AG20443 (cell line): ENCODE measurements around the gene DYNLT1.
"Not testable (repeated sequence)": the region's sequence is repeated elsewhere in the genome, so short reads cannot be mapped to it uniquely, and the experiment has no call there.

ENCODE experiments used
- DNase-seq: peaks from one replicate; pipeline ENCODE4 v3.0.0; 2012; ENCODE audit warnings: low spot score, mixed read lengths

The DYNLT1 gene

DNA sequence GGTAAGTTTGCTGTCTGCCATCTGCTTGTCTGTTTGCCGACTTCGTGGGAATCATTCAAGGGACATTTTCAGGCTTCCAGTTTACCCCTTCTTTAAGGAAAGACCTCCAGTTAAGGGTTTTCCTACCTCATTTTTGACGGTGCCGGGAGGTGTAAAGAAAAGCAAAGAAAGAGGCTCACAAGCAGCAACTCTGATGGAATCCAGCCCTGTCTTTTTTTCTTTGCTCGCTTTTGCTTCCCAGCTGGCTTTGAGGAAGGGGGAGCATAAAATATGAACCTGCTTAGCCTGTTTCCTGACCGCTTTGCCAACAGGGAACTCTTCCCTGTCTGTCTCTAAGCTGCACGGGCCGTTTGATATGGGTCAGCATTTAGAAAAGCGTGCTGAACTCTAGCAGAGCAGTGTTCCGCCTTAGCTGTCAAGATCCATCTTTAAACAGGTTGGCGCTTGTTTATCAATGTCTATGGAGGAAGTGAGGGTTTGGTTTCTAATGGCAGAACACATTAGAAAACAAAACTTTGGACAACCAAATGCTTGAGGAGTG is 19.2 kb upstream of the DYNLT1 start:
- DNase-seq = no peak

- peak; percentile 26 for DNase-seq
These were observed 18.5 kb upstream of the DYNLT1 start for GRCh38 chr6:158662954-158663624.

DNA sequence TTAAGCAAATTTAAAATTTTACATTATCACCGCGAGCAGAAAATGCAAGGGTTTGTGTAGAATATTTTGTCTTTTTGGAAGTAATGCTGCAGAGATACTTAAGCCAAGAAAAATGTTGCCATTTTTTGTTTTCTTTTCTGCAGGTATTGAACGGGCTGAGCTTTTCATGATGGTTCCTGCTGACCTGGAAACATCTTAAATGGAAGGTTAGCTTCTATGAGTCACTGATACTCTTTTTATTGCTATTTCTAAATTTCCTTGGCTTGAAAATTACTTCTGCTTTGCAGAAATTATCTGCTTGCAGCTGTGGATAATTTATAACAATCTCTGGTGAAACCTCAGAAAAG is 18.0 kb upstream of the DYNLT1 start:
- no peak for DNase-seq

- no peak for DNase-seq
These were observed 16.7 kb upstream of the DYNLT1 start for GRCh38 chr6:158661156-158661685.

- peak; percentile 41 for DNase-seq
These were observed 15.8 kb upstream of the DYNLT1 start for GRCh38 chr6:158660333-158660754.

DNA sequence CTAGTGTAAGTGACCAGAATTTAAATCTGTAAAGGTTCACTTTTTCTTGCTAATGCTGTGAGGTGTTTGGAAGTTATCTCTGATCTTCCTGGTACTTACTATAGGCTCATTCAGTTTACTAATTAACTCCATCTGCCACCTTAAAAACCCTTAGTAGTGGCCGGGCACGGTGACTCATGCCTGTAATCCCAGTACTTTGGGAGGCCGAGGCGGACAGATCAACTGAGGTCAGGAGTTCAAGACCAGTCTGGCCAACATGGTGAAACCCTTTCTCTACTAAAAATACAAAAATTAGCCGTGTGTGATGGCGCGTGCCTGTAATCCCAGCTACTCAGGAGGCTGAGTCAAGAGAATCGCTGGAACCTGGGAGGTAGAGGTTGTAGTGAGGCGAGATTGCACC is 12.4 kb upstream of the DYNLT1 start:
- not testable (repeated sequence) for DNase-seq

DNA sequence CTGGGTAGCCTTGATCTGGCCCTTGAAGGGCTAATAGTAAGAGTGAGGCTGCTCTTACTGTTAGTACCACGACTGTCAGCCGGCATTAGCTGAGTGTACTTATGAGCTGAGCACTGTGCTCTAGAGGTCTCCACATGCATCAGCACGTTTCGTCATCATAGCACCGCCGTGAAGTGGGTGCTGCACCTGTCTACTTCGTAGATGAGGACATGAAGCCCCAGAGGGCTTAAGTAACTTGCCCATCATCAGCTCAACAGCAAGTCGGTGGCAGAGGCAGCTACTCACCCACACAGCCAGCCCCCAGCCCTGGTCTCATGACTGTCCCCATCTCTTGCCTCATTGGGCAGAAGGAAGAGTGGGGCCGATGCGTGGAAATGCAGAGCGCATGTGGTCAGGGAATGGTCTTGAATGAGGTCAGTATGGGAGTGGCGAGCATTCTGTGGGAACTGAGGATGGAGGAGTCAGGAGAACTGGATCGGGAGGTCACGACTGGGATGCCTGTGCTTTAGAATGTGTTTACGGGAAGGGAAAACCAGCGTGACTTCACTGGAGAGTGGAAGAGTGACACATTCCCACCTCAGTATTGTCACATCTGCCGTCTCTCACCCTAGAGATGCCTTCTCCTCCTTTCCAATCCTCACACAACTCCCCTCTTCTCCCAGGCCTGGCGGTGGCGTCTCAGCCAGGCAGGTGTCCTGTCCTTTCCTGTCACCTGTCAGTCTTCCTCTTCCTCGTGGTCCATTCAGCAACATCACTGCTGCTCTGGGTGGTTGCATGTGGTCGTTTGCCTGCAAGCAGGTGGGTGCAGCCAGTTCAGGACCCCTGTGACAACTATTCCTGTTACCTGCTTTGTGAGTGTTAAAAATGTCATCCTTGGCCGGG is 11.3 kb upstream of the DYNLT1 start:
- no peak for DNase-seq

- DNase-seq = peak; percentile 60
These were observed 10.5 kb upstream of the DYNLT1 start for GRCh38 chr6:158654960-158655489.

DNA sequence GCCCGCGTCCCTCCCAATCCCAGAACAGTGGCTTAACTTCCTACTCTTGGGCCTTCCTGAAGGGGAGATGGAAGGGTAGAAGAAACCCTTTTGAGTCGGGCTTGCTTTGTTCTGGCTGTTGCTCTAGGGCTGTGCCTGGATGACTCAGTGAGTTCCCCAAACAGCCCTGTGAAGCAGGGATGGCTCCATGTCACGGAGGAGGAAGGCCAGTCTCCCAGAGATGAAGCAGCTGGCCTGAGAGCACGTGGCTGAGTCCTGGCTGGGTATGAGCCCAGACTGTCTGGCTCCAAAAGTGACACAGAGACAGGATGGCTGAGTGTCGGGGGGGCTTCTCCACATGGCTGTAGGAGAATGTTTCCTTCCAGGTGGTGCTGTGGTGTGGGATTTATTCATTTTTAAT is 10.0 kb upstream of the DYNLT1 start:
- peak; percentile 84 for DNase-seq

DNA sequence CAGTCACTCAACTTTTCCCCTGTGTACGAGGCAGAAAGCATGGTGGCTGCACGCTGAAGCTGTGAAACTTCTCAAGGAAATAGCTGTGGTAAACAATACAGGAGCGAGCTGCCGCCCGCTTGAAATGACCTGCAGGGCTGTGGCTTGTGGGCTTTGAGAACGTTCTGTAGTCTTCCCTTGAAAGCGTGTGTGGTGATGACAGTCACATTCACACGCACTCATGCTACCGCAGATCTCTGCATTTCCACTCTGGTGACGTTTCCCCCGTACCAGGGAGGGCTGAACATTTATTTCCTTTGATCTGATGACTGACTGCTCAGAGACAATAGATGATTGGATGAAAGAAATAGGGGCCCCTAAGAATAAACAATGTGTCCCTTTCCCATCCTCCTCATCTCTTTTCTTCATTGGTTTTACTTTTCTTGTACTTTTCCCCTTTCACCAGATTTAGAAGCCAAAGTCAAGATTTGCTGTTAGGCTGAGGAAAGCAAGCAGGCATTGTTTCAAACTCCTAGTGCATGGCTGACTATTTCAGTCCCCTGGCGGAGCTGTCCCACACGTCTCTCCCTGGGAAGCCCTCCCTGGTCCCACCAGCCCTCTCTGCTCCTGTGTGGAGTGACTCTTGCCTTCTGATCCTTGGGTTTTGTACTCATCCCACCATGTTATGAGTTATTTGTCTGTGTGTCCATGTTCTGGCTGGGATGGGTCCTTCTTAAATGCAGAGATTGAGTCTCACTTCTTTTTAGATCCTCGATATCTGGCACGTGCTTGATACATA is 9.2 kb upstream of the DYNLT1 start:
- DNase-seq = no peak

- not testable (repeated sequence) for DNase-seq
These were observed 7.6 kb upstream of the DYNLT1 start for GRCh38 chr6:158651981-158652737.

DNA sequence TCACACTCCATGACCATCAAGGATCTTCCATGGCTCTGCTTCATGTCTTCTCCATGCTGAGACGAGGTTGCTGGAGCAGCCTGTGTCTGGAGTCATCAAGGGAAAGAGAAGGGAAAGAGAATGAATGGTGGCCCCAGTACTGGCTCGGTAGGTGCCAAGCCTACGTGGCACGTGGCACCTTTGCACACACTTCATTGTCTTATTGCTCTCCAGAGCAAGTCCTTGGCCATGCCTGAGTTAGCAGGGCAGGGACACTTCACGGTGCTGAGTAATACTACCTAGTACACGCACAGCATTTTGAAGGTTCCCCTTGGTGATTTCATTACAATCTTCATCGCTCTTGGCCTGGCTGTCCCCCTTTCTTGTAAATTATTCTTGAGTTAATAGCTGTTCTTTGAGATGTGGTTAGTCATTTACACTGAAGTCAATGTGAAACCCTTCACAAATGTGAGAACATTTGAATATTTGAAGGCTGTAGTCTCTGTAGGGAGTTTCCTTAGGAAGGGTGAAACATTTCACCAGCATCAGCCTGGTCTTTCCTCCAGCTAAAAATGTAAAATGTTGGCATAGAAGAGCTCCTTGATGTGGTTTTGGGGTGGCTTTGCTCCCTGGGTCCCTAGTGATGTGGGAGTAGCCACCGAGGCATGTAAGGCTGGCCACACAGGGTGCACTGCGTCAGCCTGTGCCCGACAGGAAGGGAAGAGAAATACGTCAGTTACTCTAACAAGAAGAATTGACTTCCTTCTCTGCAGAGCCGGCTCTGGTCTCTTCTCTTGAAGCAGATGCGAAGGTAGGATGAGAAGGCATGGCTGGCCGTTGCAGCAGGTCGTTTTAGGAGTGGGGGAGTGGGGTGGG is 5.0 kb upstream of the DYNLT1 start, which contains the start of gene SYTL3:
SYTL3 (plus strand) TSS at position 766 of the 855 bp plus-strand sequence. CDS start 13,215 bp downstream, outside the sequence.
- peak; percentile 66 for DNase-seq

DNA sequence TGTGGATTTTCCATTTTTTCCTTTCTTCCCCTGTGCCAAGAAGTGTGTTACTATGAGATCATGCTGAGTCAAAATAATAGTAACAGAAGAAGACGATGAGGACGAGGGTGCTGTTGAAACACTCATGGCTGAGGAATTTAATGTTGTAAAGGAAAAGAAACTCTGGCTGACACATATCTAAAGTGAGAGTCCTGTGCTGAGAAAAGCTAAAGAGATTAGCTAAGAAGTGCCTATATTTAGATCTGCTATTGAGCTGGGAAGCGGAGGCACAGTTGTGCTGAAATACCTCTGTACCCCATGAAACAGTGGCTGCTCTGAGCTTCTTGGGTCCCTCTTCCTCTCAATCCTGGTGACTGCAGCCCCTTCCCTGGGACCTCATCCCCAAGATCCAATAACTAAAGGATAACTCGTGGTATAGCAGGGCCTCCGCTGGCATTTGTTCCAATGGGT is 4.2 kb upstream of the DYNLT1 start:
- peak; percentile 66 for DNase-seq

- no peak for DNase-seq
These were observed 3.0 kb upstream of the DYNLT1 start for GRCh38 chr6:158647501-158647900.

- no peak for DNase-seq
These were observed 1.7 kb upstream of the DYNLT1 start for GRCh38 chr6:158646023-158646910.

GRCh38 chr6:158645064-158646022 is 800 bp upstream of the DYNLT1 start:
- no peak for DNase-seq

- DNase-seq = no peak
These were observed 710 bp downstream of the DYNLT1 start for GRCh38 chr6:158643836-158644230.
